Endothelial cell of umbilical vein (primary cell): ENCODE measurements around the gene LSM2. TPM values are rescaled to one million over a fixed set of nuclear protein-coding genes. Genes with fewer than 3 reads are reported as not detected.

Experiments used
- BruUV-seq: library from RNA; stranded (reverse); fragments of 400-500 nt; replicated peaks from 2 replicates; lab custom pipeline; 2021; lab: Mats Ljungman, UMichigan
- CTCF ChIA-PET: fragments of 300-600, 350-600 bp; sonication (Branson Sonifier 250); formaldehyde crosslinking; loops from one replicate; lab custom pipeline; 2021; ENCODE audit warnings: antibody characterized with exemption, inconsistent platforms; lab: Charles Lee
- POLR2A ChIA-PET: fragments of 300-600, 350-600 bp; sonication (Branson Sonifier 250); formaldehyde crosslinking; loops from one replicate; lab custom pipeline; 2021; ENCODE audit warnings: antibody characterized with exemption, inconsistent platforms; lab: Charles Lee
- DNase-seq: peaks from one replicate; pipeline ENCODE4 v3.0.0-alpha.2; 2011; ENCODE audit warnings: low read depth, low spot score
- FAIRE-seq: peaks from 2 replicates; lab custom pipeline; 2011; peaks lifted over from hg19 to GRCh38; lab: Jason Lieb, UNC
- H2AFZ ChIP-seq: 2 replicates; pipeline ENCODE4 v1.6.0; 2012; ENCODE audit warnings: low read depth, low read length, control low read depth, inconsistent platforms
- H3K27ac ChIP-seq: 2 replicates; pipeline ENCODE4 v1.5.1; 2011; ENCODE audit warnings: low read depth, mild to moderate bottlenecking, control low read depth, low read length, moderate library complexity; ENCODE audit not compliant: insufficient read depth
- H3K27me3 ChIP-seq, 2 experiments: 2 replicates each; pipeline versions ENCODE4 v1.6.0 to v1.6.1; 2011; ENCODE audit warnings: low read length in 2 of 2, mixed read lengths in 1 of 2; ENCODE audit not compliant: control insufficient read depth in 2 of 2, insufficient read depth in 2 of 2
- H3K36me3 ChIP-seq, 2 experiments: 2 replicates in 1 of 2; 3 replicates in 1 of 2; pipeline ENCODE4 v1.5.1; 2011; ENCODE audit warnings: low read length in 2 of 2, mild to moderate bottlenecking in 1 of 2, moderate library complexity in 1 of 2; ENCODE audit not compliant: control insufficient read depth in 2 of 2, insufficient read depth in 2 of 2; ENCODE audit errors: extremely low read depth in 1 of 2
- H3K4me1 ChIP-seq: 3 replicates; pipeline ENCODE4 v1.5.1; 2011; ENCODE audit warnings: mild to moderate bottlenecking, low read length; ENCODE audit not compliant: control insufficient read depth, insufficient read depth; ENCODE audit errors: extremely low read depth
- H3K4me2 ChIP-seq: 2 replicates; pipeline ENCODE4 v1.6.1; 2011; ENCODE audit warnings: low read length, control low read depth, mixed read lengths; ENCODE audit not compliant: insufficient read depth
- H3K4me3 ChIP-seq, 3 experiments: fragments of 200-600 bp in 1 of 3; sonication (generic), shearing (Covaris generic) in 1 of 3; replicated peaks in 1 of 3; 2 replicates each; pipeline ENCODE4 v1.5.1; 2011 to 2016; ENCODE audit warnings: control low read depth in 3 of 3, low read length in 3 of 3, mild to moderate bottlenecking in 2 of 3, inconsistent platforms in 1 of 3, low read depth in 1 of 3, moderate library complexity in 1 of 3; ENCODE audit not compliant: insufficient read depth in 1 of 3
- H3K79me2 ChIP-seq: 2 replicates; pipeline ENCODE4 v1.6.0; 2012; ENCODE audit warnings: low read length, inconsistent platforms; ENCODE audit not compliant: control insufficient read depth, insufficient read depth
- H3K9ac ChIP-seq: replicated peaks from 2 replicates; pipeline ENCODE3; 2011; ENCODE audit warnings: low read length, control low read depth; ENCODE audit not compliant: insufficient read depth; ENCODE audit errors: extremely low read depth
- H3K9me1 ChIP-seq: replicated peaks from 3 replicates; pipeline ENCODE4 v1.6.0; 2011; ENCODE audit warnings: mild to moderate bottlenecking, low read length; ENCODE audit not compliant: control insufficient read depth, insufficient read depth; ENCODE audit errors: extremely low read depth
- H3K9me3 ChIP-seq: replicated peaks from 2 replicates; pipeline ENCODE4 v1.5.1; 2012; ENCODE audit warnings: low read length, inconsistent platforms; ENCODE audit not compliant: control insufficient read depth, insufficient read depth
- H4K20me1 ChIP-seq: replicated peaks from 2 replicates; pipeline ENCODE3; 2011; ENCODE audit warnings: mild to moderate bottlenecking, low read length; ENCODE audit not compliant: control insufficient read depth, insufficient read depth; ENCODE audit errors: extremely low read depth
- CTCF ChIP-seq, 2 donors: IDR thresholded peaks; 1 replicate in 1 of 2; 2 replicates in 1 of 2; pipeline ENCODE4 v1.5.1; 2011; ENCODE audit warnings: low read length in 2 of 2, mild to moderate bottlenecking in 2 of 2, moderate library complexity in 2 of 2, control low read depth in 1 of 2, inconsistent platforms in 1 of 2, low read depth in 1 of 2; ENCODE audit not compliant: insufficient read depth in 1 of 2; ENCODE audit errors: extremely low read depth in 1 of 2
- EZH2 ChIP-seq: IDR thresholded peaks from 2 replicates; pipeline ENCODE4 v1.6.1; 2012; ENCODE audit warnings: borderline replicate concordance, low read depth, mild to moderate bottlenecking, moderate library complexity, low read length, inconsistent platforms; ENCODE audit not compliant: severe bottlenecking
- MAX ChIP-seq: IDR thresholded peaks from 2 replicates; pipeline ENCODE4 v1.6.1; 2011; ENCODE audit not compliant: insufficient read depth, insufficient read length
- MYC ChIP-seq: IDR thresholded peaks from one replicate; pipeline ENCODE4 v1.6.1; 2011; ENCODE audit warnings: mild to moderate bottlenecking, low read depth, low read length
- POLR2AphosphoS5 ChIP-seq: IDR thresholded peaks from 2 replicates; pipeline ENCODE4 v1.6.1; 2012; ENCODE audit warnings: low read depth, mild to moderate bottlenecking, control low read depth, low read length, moderate library complexity; ENCODE audit not compliant: insufficient read depth
- dilution Hi-C: fragments of 300-500 bp; cut with MboI; formaldehyde crosslinking; loops from one replicate; pipeline ENCODE4 v1.15.0; 2019; ENCODE audit warnings: low sequenced_read_pairs; ENCODE audit not compliant: extremely low pct_ligation_motif_present
- intact Hi-C: fragments of 100-400 bp; cut with micrococcal nuclease; formaldehyde crosslinking; loops from one replicate; pipeline ENCODE4 v1.10.0; 2022
- polyA plus RNA-seq, 4 experiments: library from polyadenylated mRNA; depleted of rRNA in 3 of 4; stranded (reverse) in 3 of 4; unstranded in 1 of 4; fragments of >200 nt; gene quantifications; 2 replicates each; pipeline versions ENCODE4 v1.2.1 to v1.2.3, GENCODE V29; 2011 to 2012; ENCODE audit warnings: missing spikeins in 1 of 4
- total RNA-seq: library from RNA; stranded (reverse); gene quantifications from 2 replicates; pipeline ENCODE4 v1.2.3, GENCODE V29; 2021

LSM2 gene
- total and polyA plus RNA-seq, 2 donors (not counting 3 experiments of a cell fraction or from before 2014, with no cell fraction given): 78.1 to 86.0 TPM

GRCh38 chr6:31767096-31767645, 39.6 kb downstream of the LSM2 start:
- no peak overlapping the region for H3K4me2 ChIP-seq
- H3K79me2 ChIP-seq: no peaks in the 10 kb centered on the region
- ChIA-PET CTCF (no interaction called here), POLR2A (no interaction called here)
- H3K4me3 ChIP-seq: no peak overlapping the region
- no peak overlapping the region for H3K27ac ChIP-seq
- H3K4me1 ChIP-seq: no peaks in the 10 kb centered on the region
- no peaks in the 10 kb centered on the region for H3K9me1 ChIP-seq
- FAIRE-seq (no peak), DNase-seq (no peak)
- BruUV-seq: no TSS peak
- intact Hi-C loops (no loop called here), dilution Hi-C loops (no loop called here)
- TF ChIP-seq EZH2 (no peak), POLR2AphosphoS5 (no peak), MYC (no peak), CTCF (IDR thresholded peaks at IDR 0.05; ENCODE audit: extremely low read depth in 1 of 2, insufficient read depth in 1 of 2, low read depth in 1 of 2, low read length in 2 of 2) (no peak), MAX (no peak)
- no peaks in the 10 kb centered on the region for H4K20me1 ChIP-seq
- H3K9me3 ChIP-seq: no peaks in the 10 kb centered on the region
- no peaks in the 10 kb centered on the region for H3K36me3 ChIP-seq
- H2AFZ ChIP-seq: no peak overlapping the region
- H3K9ac ChIP-seq: no peak overlapping the region
- no peaks in the 10 kb centered on the region for H3K27me3 ChIP-seq
